IMR-90 (cell line): ENCODE results near the gene CST4. TPM values are rescaled to one million over a fixed set of nuclear protein-coding genes. Genes with fewer than 3 reads are reported as not detected.

Source experiments
- ATAC-seq: fragments of 200-7000 bp; cut with Tn5 transposase; 2 replicates; pipeline ENCODE4 v1.9.1; 2020; ENCODE audit warnings: low read depth, mild to moderate bottlenecking, moderate library complexity
- BruUV-seq: library from RNA; stranded (reverse); fragments of 400-500 nt; replicated peaks from 2 replicates; lab custom pipeline; 2021; lab: Mats Ljungman, UMichigan
- CTCF ChIA-PET: fragments of 300-600 bp; formaldehyde crosslinking; extraction: SDS; loops from one replicate; lab custom pipeline; 2021; ENCODE audit warnings: antibody characterized with exemption; lab: Yijun Ruan, JAX
- POLR2A ChIA-PET: fragments of 300-600 bp; sonication (Branson Sonifier 250); formaldehyde crosslinking; loops from one replicate; lab custom pipeline; 2022; ENCODE audit warnings: antibody characterized with exemption; ENCODE audit not compliant: unreplicated experiment; lab: Charles Lee
- DNase-seq: peaks from one replicate; pipeline ENCODE4 v3.0.0; 2013
- H2AFZ ChIP-seq: replicated peaks from 2 replicates; pipeline ENCODE3; 2013; ENCODE audit warnings: low read length, mild to moderate bottlenecking; ENCODE audit not compliant: poor library complexity
- H2AK5ac ChIP-seq: 2 replicates; pipeline ENCODE4 v1.6.1; 2013; ENCODE audit warnings: low read depth, low read length, inconsistent platforms
- H2AK9ac ChIP-seq: replicated peaks from 2 replicates; pipeline ENCODE3; 2013; ENCODE audit warnings: mild to moderate bottlenecking, low read depth, low read length, moderate library complexity; ENCODE audit not compliant: poor library complexity
- H2BK120ac ChIP-seq: 2 replicates; pipeline ENCODE4 v1.6.1; 2013; ENCODE audit warnings: low read depth, low read length, inconsistent platforms
- H2BK15ac ChIP-seq: 3 replicates; pipeline ENCODE4 v1.6.1; 2013; ENCODE audit warnings: low read depth, low read length, inconsistent platforms
- H2BK20ac ChIP-seq: 2 replicates; pipeline ENCODE4 v1.6.1; 2013; ENCODE audit warnings: low read depth, mild to moderate bottlenecking, inconsistent platforms, low read length, moderate library complexity
- H2BK5ac ChIP-seq: 2 replicates; pipeline ENCODE4 v1.6.1; 2013; ENCODE audit warnings: mild to moderate bottlenecking, low read depth, low read length, inconsistent platforms; ENCODE audit not compliant: poor library complexity, severe bottlenecking
- H3K14ac ChIP-seq: replicated peaks from 2 replicates; pipeline ENCODE4 v1.6.1; 2013; ENCODE audit warnings: low read depth, low read length, inconsistent platforms
- H3K18ac ChIP-seq: 2 replicates; pipeline ENCODE4 v1.6.1; 2013; ENCODE audit warnings: low read depth, low read length, control low read depth
- H3K23ac ChIP-seq: 2 replicates; pipeline ENCODE4 v1.6.1; 2013; ENCODE audit warnings: low read depth, low read length, inconsistent platforms
- H3K27ac ChIP-seq: 2 replicates; pipeline ENCODE4 v1.5.1; 2013; ENCODE audit warnings: mild to moderate bottlenecking, control low read depth, low read length; ENCODE audit not compliant: insufficient read depth
- H3K27me3 ChIP-seq: 2 replicates; pipeline ENCODE4 v1.6.1; 2013; ENCODE audit warnings: low read length; ENCODE audit not compliant: control insufficient read depth, insufficient read depth
- H3K36me3 ChIP-seq: 2 replicates; pipeline ENCODE4 v1.6.1; 2013; ENCODE audit warnings: low read length, mixed read lengths; ENCODE audit not compliant: control insufficient read depth, insufficient read depth
- H3K4ac ChIP-seq: 2 replicates; pipeline ENCODE4 v1.6.1; 2013; ENCODE audit warnings: low read depth, low read length, inconsistent platforms
- H3K4me1 ChIP-seq: 2 replicates; pipeline ENCODE4 v1.6.1; 2013; ENCODE audit warnings: low read length, mixed read lengths; ENCODE audit not compliant: control insufficient read depth, insufficient read depth
- H3K4me2 ChIP-seq: 2 replicates; pipeline ENCODE4 v1.6.1; 2013; ENCODE audit warnings: low read depth, mild to moderate bottlenecking, control low read depth, low read length, moderate library complexity
- H3K4me3 ChIP-seq: 2 replicates; pipeline ENCODE4 v1.5.1; 2013; ENCODE audit warnings: low read depth, mild to moderate bottlenecking, control low read depth, low read length, moderate library complexity; ENCODE audit not compliant: insufficient read depth
- H3K56ac ChIP-seq: 2 replicates; pipeline ENCODE4 v1.6.1; 2013; ENCODE audit warnings: low read length, inconsistent platforms; ENCODE audit not compliant: insufficient read depth; ENCODE audit errors: extremely low read depth
- H3K79me1 ChIP-seq, 2 experiments: 2 replicates each; pipeline ENCODE4 v1.6.1; 2013; ENCODE audit warnings: low read length in 2 of 2, inconsistent platforms in 1 of 2, low read depth in 1 of 2
- H3K9ac ChIP-seq: 2 replicates; pipeline ENCODE4 v1.6.1; 2013; ENCODE audit warnings: low read depth, low read length, control low read depth
- H3K9me1 ChIP-seq: 2 replicates; pipeline ENCODE4 v1.6.1; 2013; ENCODE audit warnings: low read length, inconsistent platforms; ENCODE audit not compliant: insufficient read depth
- H3K9me3 ChIP-seq: 2 replicates; pipeline ENCODE4 v1.6.1; 2013; ENCODE audit warnings: low read length; ENCODE audit not compliant: control insufficient read depth, insufficient read depth
- H4K20me1 ChIP-seq: 2 replicates; pipeline ENCODE4 v1.6.1; 2013; ENCODE audit warnings: low read length, inconsistent platforms; ENCODE audit not compliant: insufficient read depth
- H4K5ac ChIP-seq: 2 replicates; pipeline ENCODE4 v1.6.1; 2013; ENCODE audit warnings: mild to moderate bottlenecking, low read depth, low read length, control low read depth
- H4K8ac ChIP-seq, 2 experiments: 2 replicates each; pipeline ENCODE4 v1.6.1; 2013; ENCODE audit warnings: low read depth in 2 of 2, low read length in 2 of 2, control low read depth in 1 of 2, inconsistent platforms in 1 of 2
- H4K91ac ChIP-seq: 2 replicates; pipeline ENCODE4 v1.6.1; 2013; ENCODE audit warnings: low read depth, low read length, inconsistent platforms; ENCODE audit not compliant: insufficient read depth
- CEBPB ChIP-seq: IDR thresholded peaks from 2 replicates; pipeline ENCODE4 v1.6.1; 2012; ENCODE audit warnings: low read depth, low read length, improper control_type of control experiment
- CTCF ChIP-seq: conservative IDR thresholded peaks from 2 replicates; pipeline ENCODE4 v1.5.1; 2012; ENCODE audit warnings: mild to moderate bottlenecking, low read depth, low read length, improper control_type of control experiment
- NFE2L2 ChIP-seq: fragments of 150-350 bp; IDR thresholded peaks from 2 replicates; pipeline ENCODE4 v1.6.1; 2016; ENCODE audit warnings: low read depth, mild to moderate bottlenecking, low read length
- POLR2A ChIP-seq: IDR thresholded peaks from 2 replicates; pipeline ENCODE4 v1.6.1; 2012; ENCODE audit warnings: mild to moderate bottlenecking, low read depth, low read length
- RFX5 ChIP-seq: IDR thresholded peaks from 2 replicates; pipeline ENCODE4 v1.8.0; 2012; ENCODE audit warnings: low read depth, mild to moderate bottlenecking, low read length, moderate library complexity
- WGBS, 2 experiments: methylation state at CpG; one replicate each; pipeline versions ENCODE4 v1.1.5 to v1.1.7; 2013; ENCODE audit warnings: missing lambda C conversion rate in 2 of 2; ENCODE audit not compliant: insufficient read length in 1 of 2; ENCODE audit errors: extremely low coverage in 2 of 2; 5-methylcytosine and 5-hydroxymethylcytosine counted together
- dilution Hi-C: fragments of 300-500 bp; cut with HindIII; formaldehyde crosslinking; loops from one replicate; pipeline ENCODE4 v1.14.3; 2018; ENCODE audit warnings: low sequenced_read_pairs; ENCODE audit not compliant: unreplicated experiment
- in situ Hi-C: fragments of 300-500 bp; cut with MboI; formaldehyde crosslinking; loops from 3 replicates; pipeline ENCODE4 v1.14.3; 2019; ENCODE audit warnings: low sequenced_read_pairs, inconsistent platforms, mixed read lengths
- intact Hi-C: fragments of 100-400 bp; cut with micrococcal nuclease; formaldehyde crosslinking; loops from 2 replicates; pipeline ENCODE4 v1.10.0; 2022
- polyA plus RNA-seq, 3 experiments: library from polyadenylated mRNA; depleted of rRNA; stranded (reverse); fragments of >200 nt; gene quantifications; 2 replicates each; pipeline ENCODE4 v1.2.3, GENCODE V29; 2012; ENCODE audit warnings: low replicate concordance in 1 of 3
- total RNA-seq: library from RNA; depleted of rRNA; stranded (reverse); fragments of >200 nt; gene quantifications from 2 replicates; pipeline ENCODE4 v1.2.3, GENCODE V29; 2012

The CST4 gene
- total and polyA plus RNA-seq, 2 of the 4 experiments (the other 2 are of a cell fraction): not detected

- Histone ChIP-seq H2BK5ac (no peak overlapping the region), H4K8ac (no peak overlapping the region), H3K14ac (no peak overlapping the region), H3K23ac (no peak overlapping the region), H2AK9ac (no peak overlapping the region), H3K18ac (no peak overlapping the region), H3K4me2 (no peak overlapping the region), H2AK5ac (no peak overlapping the region), H2BK120ac (no peak overlapping the region), H4K91ac (no peak overlapping the region), H3K27me3 (peaks cover 2% of the 10 kb centered on the region; the same call in 1 of the 2 replicates), H2BK15ac (no peak overlapping the region), H2AFZ (no peak overlapping the region), H4K5ac (no peak overlapping the region), H3K4me1 (no peaks in the 10 kb centered on the region), H3K56ac (no peak overlapping the region), H3K36me3 (no peaks in the 10 kb centered on the region), H3K4me3 (no peak overlapping the region), H3K9me1 (no peaks in the 10 kb centered on the region), H3K4ac (no peak overlapping the region), H3K9ac (no peak overlapping the region), H4K20me1 (no peaks in the 10 kb centered on the region), H3K27ac (no peak overlapping the region), H3K79me1 (no peaks in the 10 kb centered on the region), H3K9me3 (no peaks in the 10 kb centered on the region), H2BK20ac (no peak overlapping the region)
- WGBS, 2 experiments: 41% methylated on average over 2 of the region's 3 CpGs; no CpG with 5 or more reads in 1 of the 2 experiments
- ChIA-PET CTCF (no interaction called here), POLR2A (no interaction called here)
- in situ Hi-C loops (no loop called here), dilution Hi-C loops (no loop called here), intact Hi-C loops (no loop called here)
- DNase-seq (no peak), ATAC-seq (no peak)
- TF ChIP-seq RFX5: no peak
- no peak for TF ChIP-seq NFE2L2
- TF ChIP-seq CEBPB: no peak
- no peak for TF ChIP-seq CTCF
- TF ChIP-seq POLR2A: no peak
- BruUV-seq: no TSS peak
Measured at GRCh38 chr20:23671479-23671878, 17.4 kb downstream of the CST4 start.
